Astrocyte (in vitro differentiated cells and primary cell): ENCODE data around the gene KATNB1. TPM values are rescaled to one million over a fixed set of nuclear protein-coding genes. Genes with fewer than 3 reads are reported as not detected.

Source experiments
- DNase-seq: peaks from one replicate; pipeline ENCODE4 v3.0.0-alpha.2; 2010; ENCODE audit warnings: low read depth
- FAIRE-seq: peaks from 2 replicates; lab custom pipeline; 2011; peaks lifted over from hg19 to GRCh38; lab: Jason Lieb, UNC
- H2AFZ ChIP-seq: 2 replicates; pipeline ENCODE4 v1.6.0; 2012; ENCODE audit warnings: low read depth, low read length, inconsistent platforms
- H3K27ac ChIP-seq: 2 replicates; pipeline ENCODE4 v1.5.1; 2011; ENCODE audit warnings: low read depth, low read length, inconsistent platforms
- H3K27me3 ChIP-seq: 2 replicates; pipeline ENCODE4 v1.6.0; 2011; ENCODE audit warnings: low read length, inconsistent platforms; ENCODE audit not compliant: insufficient read depth
- H3K36me3 ChIP-seq: 2 replicates; pipeline ENCODE4 v1.5.1; 2011; ENCODE audit warnings: low read length, inconsistent platforms; ENCODE audit not compliant: insufficient read depth
- H3K4me1 ChIP-seq: 2 replicates; pipeline ENCODE4 v1.5.1; 2011; ENCODE audit warnings: low read length, inconsistent platforms; ENCODE audit not compliant: insufficient read depth
- H3K4me2 ChIP-seq: 2 replicates; pipeline ENCODE4 v1.6.0; 2012; ENCODE audit warnings: low read length, inconsistent platforms
- H3K4me3 ChIP-seq: 2 replicates; pipeline ENCODE4 v1.5.1; 2011; ENCODE audit warnings: low read depth, mild to moderate bottlenecking, low read length, inconsistent platforms; ENCODE audit not compliant: insufficient read depth
- H3K79me2 ChIP-seq: 2 replicates; pipeline ENCODE4 v1.6.0; 2012; ENCODE audit warnings: mild to moderate bottlenecking, low read length, inconsistent platforms; ENCODE audit not compliant: insufficient read depth
- H3K9ac ChIP-seq: 2 replicates; pipeline ENCODE4 v1.6.0; 2012; ENCODE audit warnings: mild to moderate bottlenecking, low read length, inconsistent platforms
- H3K9me3 ChIP-seq: 2 replicates; pipeline ENCODE4 v1.5.1; 2012; ENCODE audit warnings: low read depth, mild to moderate bottlenecking, low read length, inconsistent platforms; ENCODE audit not compliant: insufficient read depth
- H4K20me1 ChIP-seq: 2 replicates; pipeline ENCODE4 v1.6.0; 2012; ENCODE audit warnings: low read length, inconsistent platforms; ENCODE audit not compliant: insufficient read depth
- H3K27ac Mint-ChIP-seq: one replicate; pipeline ENCODE4 v1.8.0; 2021; ENCODE audit warnings: mild to moderate bottlenecking, mixed read lengths; ENCODE audit not compliant: unreplicated experiment
- H3K27me3 Mint-ChIP-seq: one replicate; pipeline ENCODE4 v1.8.0; 2021; ENCODE audit warnings: low read depth, mixed read lengths; ENCODE audit not compliant: unreplicated experiment
- H3K36me3 Mint-ChIP-seq: one replicate; pipeline ENCODE4 v1.8.0; 2021; ENCODE audit warnings: low read depth, mixed read lengths; ENCODE audit not compliant: unreplicated experiment
- H3K4me1 Mint-ChIP-seq: one replicate; pipeline ENCODE4 v1.8.0; 2021; ENCODE audit warnings: low read depth, mixed read lengths; ENCODE audit not compliant: unreplicated experiment
- H3K4me3 Mint-ChIP-seq: one replicate; pipeline ENCODE4 v1.8.0; 2021; ENCODE audit warnings: mild to moderate bottlenecking, moderate library complexity, mixed read lengths; ENCODE audit not compliant: unreplicated experiment
- H3K9me3 Mint-ChIP-seq: one replicate; pipeline ENCODE4 v1.8.0; 2021; ENCODE audit warnings: mild to moderate bottlenecking, mixed read lengths; ENCODE audit not compliant: unreplicated experiment
- EZH2 ChIP-seq: IDR thresholded peaks from 2 replicates; pipeline ENCODE4 v1.6.1; 2012; ENCODE audit warnings: mild to moderate bottlenecking, low read length, inconsistent platforms; ENCODE audit not compliant: insufficient read depth
- total RNA-seq: library from RNA; stranded (reverse); gene quantifications from 2 replicates; pipeline ENCODE4 v1.2.1, GENCODE V29; 2021
- TF ChIP-seq, protein P1 (sequence below): IDR thresholded peaks from 2 replicates; pipeline ENCODE4 v1.5.1; 2011; ENCODE audit warnings: low read depth, mild to moderate bottlenecking, inconsistent platforms, low read length, moderate library complexity; ENCODE audit not compliant: insufficient read depth

Gene KATNB1
- total RNA-seq, 1 donor from 2014 or later = 28.6 TPM

DNA sequence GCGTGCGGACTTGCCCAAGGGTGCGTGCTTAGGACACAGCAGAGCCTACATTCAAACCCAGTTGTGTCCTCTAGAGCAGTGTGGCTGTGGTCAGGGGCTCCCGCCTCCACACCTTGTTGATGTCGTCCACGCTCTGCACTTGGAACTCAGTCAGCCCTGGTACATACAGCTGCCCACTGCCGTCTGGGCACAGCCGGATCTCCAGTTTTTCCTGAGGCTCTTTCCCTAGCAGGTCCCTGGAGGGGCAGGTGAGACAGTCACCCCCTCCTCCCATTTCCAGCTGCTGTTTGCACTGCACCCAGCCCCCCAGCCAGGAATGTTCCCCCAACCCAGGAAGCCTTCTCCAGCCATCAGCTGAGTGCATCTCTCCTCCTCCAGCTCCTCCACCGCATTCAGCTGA is 25.7 kb downstream of the KATNB1 start:
- no peaks in the 10 kb centered on the region for H3K27me3 Mint-ChIP-seq
- FAIRE-seq = no peak
- H3K9me3 Mint-ChIP-seq = no peaks in the 10 kb centered on the region
- Histone ChIP-seq H3K36me3 (peaks cover 8% of the 10 kb centered on the region), H3K9me3 (no peaks in the 10 kb centered on the region), H3K4me2 (no peak overlapping the region), H2AFZ (no peak overlapping the region), H3K27ac (no peak overlapping the region), H3K9ac (no peak overlapping the region), H3K4me3 (no peak overlapping the region), H3K4me1 (peaks cover 8% of the 10 kb centered on the region), H3K27me3 (no peaks in the 10 kb centered on the region), H4K20me1 (peaks cover 15% of the 10 kb centered on the region), H3K79me2 (peaks cover 4% of the 10 kb centered on the region)
- H3K4me1 Mint-ChIP-seq = peaks cover 25% of the 10 kb centered on the region
- no peak overlapping the region for H3K4me3 Mint-ChIP-seq
- TF ChIP-seq EZH2 = no peak
- TF ChIP-seq, protein P1, sequence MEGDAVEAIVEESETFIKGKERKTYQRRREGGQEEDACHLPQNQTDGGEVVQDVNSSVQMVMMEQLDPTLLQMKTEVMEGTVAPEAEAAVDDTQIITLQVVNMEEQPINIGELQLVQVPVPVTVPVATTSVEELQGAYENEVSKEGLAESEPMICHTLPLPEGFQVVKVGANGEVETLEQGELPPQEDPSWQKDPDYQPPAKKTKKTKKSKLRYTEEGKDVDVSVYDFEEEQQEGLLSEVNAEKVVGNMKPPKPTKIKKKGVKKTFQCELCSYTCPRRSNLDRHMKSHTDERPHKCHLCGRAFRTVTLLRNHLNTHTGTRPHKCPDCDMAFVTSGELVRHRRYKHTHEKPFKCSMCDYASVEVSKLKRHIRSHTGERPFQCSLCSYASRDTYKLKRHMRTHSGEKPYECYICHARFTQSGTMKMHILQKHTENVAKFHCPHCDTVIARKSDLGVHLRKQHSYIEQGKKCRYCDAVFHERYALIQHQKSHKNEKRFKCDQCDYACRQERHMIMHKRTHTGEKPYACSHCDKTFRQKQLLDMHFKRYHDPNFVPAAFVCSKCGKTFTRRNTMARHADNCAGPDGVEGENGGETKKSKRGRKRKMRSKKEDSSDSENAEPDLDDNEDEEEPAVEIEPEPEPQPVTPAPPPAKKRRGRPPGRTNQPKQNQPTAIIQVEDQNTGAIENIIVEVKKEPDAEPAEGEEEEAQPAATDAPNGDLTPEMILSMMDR = no peak
- H3K36me3 Mint-ChIP-seq = peaks cover 21% of the 10 kb centered on the region
- H3K27ac Mint-ChIP-seq = no peak overlapping the region
- DNase-seq = no peak

DNA sequence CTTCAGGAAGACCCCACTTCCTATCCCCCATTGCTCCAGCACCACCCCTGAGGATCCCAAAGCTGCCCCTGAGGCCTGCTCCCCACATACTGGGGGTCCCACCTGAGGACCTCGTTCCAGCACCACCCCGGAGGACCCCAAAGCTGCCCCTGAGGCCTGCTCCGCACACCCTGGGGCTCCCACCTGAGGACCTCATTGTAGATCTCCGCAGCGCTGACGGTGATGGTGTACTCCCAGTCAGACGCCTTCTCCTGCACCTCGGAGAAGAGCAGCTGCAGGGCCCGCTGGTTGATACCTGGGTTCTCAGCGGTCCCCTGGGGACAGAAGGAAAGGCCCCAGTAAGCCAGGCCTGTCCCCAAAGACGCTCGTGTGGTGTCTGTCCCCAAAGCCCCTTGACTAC is 26.4 kb downstream of the KATNB1 start:
- no peak for DNase-seq
- H3K9me3 ChIP-seq = no peaks in the 10 kb centered on the region
- H3K4me2 ChIP-seq = no peak overlapping the region
- Mint-ChIP-seq H3K27me3 (no peaks in the 10 kb centered on the region), H3K9me3 (no peaks in the 10 kb centered on the region), H3K36me3 (peaks cover 24% of the 10 kb centered on the region), H3K4me1 (peaks cover 25% of the 10 kb centered on the region), H3K4me3 (no peak overlapping the region), H3K27ac (peak overlapping the region; percentile 47)
- peaks cover 8% of the 10 kb centered on the region for H3K4me1 ChIP-seq
- peaks cover 8% of the 10 kb centered on the region for H3K36me3 ChIP-seq
- peaks cover 9% of the 10 kb centered on the region for H4K20me1 ChIP-seq
- H3K79me2 ChIP-seq = peaks cover 4% of the 10 kb centered on the region
- no peak for FAIRE-seq
- no peak overlapping the region for H2AFZ ChIP-seq
- no peak overlapping the region for H3K27ac ChIP-seq
- TF ChIP-seq, protein P1 = no peak
- no peak for TF ChIP-seq EZH2
- H3K9ac ChIP-seq = no peak overlapping the region
- H3K4me3 ChIP-seq = no peak overlapping the region
- H3K27me3 ChIP-seq = no peaks in the 10 kb centered on the region

DNA sequence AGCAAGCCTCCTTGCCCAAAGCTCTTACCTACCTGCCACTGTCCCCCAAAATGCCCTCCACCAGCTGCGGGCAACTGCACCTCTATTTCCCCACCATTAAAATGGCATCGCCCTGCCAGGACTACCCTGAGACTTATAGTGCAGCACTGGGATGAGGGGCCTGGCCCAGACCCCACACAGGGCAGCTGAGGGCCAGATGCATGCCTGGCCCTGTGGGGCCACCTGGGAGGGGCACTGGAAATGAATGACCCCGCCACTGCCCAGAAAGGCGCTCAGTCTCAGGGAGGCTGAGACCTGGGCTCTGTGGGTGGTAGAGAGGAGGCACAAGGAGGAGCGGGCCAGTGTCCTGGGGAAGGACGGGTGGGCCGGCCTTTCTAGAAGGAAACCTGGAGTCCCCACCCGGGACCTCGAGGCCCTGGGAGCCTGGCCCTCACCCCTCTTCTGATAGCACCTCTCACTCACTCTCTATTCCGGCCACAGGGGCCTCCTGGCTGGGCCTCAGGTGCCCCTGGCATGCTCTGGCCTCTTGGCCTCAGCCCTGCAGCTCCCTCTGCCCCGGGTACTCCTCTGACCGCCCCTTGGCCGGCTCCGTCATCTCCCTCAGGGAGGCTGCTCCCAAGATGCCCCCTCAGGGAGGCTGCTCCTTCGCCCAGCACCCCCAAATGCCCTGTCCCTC is 26.9 kb downstream of the KATNB1 start:
- H3K27ac ChIP-seq = no peak overlapping the region
- TF ChIP-seq EZH2 = no peak
- TF ChIP-seq, protein P1 = no peak
- peaks cover 25% of the 10 kb centered on the region for H3K4me1 Mint-ChIP-seq

More for the DNA sequence above, 26.9 kb downstream of the KATNB1 start:
- no peak for FAIRE-seq
- no peaks in the 10 kb centered on the region for H3K27me3 ChIP-seq
- H3K4me3 ChIP-seq = no peak overlapping the region
- H3K4me3 Mint-ChIP-seq = no peak overlapping the region
- no peak for DNase-seq
- no peak overlapping the region for H3K4me2 ChIP-seq
- no peak overlapping the region for H2AFZ ChIP-seq
- H3K9me3 Mint-ChIP-seq = no peaks in the 10 kb centered on the region
- H3K27ac Mint-ChIP-seq = peak overlapping the region; percentile 41
- H3K9me3 ChIP-seq = no peaks in the 10 kb centered on the region
- no peak overlapping the region for H3K9ac ChIP-seq
- peaks cover 4% of the 10 kb centered on the region for H3K79me2 ChIP-seq
- peaks cover 5% of the 10 kb centered on the region for H4K20me1 ChIP-seq
- H3K36me3 ChIP-seq = peaks cover 11% of the 10 kb centered on the region
- H3K4me1 ChIP-seq = peaks cover 8% of the 10 kb centered on the region
- H3K27me3 Mint-ChIP-seq = no peaks in the 10 kb centered on the region
- peaks cover 25% of the 10 kb centered on the region for H3K36me3 Mint-ChIP-seq
